Thyroid gland (tissue), 4 donors: Measurements from ENCODE around the gene RSPH9.

Experiments used
- POLR2A ChIP-seq, 2 donors: fragments of 450-650 bp; IDR thresholded peaks; one replicate each; pipeline ENCODE4 v1.6.1; 2017; ENCODE audit warnings: antibody characterized with exemption in 2 of 2, mild to moderate bottlenecking in 2 of 2, moderate library complexity in 1 of 2
- TF ChIP-seq, protein P1 (sequence below), 6 experiments: fragments of 200-600 bp in 3 of 6; fragments of 450-650 bp in 3 of 6; sonication (generic) in 3 of 6; IDR thresholded peaks; one replicate each; pipeline ENCODE4 v1.5.1; 2016 to 2019; ENCODE audit warnings: antibody characterized with exemption in 6 of 6, mild to moderate bottlenecking in 2 of 6, inconsistent platforms in 1 of 6, moderate library complexity in 1 of 6

GRCh38 chr6:43673444-43674084 is 28.7 kb downstream of the RSPH9 start:
- TF ChIP-seq, protein P1, sequence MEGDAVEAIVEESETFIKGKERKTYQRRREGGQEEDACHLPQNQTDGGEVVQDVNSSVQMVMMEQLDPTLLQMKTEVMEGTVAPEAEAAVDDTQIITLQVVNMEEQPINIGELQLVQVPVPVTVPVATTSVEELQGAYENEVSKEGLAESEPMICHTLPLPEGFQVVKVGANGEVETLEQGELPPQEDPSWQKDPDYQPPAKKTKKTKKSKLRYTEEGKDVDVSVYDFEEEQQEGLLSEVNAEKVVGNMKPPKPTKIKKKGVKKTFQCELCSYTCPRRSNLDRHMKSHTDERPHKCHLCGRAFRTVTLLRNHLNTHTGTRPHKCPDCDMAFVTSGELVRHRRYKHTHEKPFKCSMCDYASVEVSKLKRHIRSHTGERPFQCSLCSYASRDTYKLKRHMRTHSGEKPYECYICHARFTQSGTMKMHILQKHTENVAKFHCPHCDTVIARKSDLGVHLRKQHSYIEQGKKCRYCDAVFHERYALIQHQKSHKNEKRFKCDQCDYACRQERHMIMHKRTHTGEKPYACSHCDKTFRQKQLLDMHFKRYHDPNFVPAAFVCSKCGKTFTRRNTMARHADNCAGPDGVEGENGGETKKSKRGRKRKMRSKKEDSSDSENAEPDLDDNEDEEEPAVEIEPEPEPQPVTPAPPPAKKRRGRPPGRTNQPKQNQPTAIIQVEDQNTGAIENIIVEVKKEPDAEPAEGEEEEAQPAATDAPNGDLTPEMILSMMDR (IDR thresholded peaks at IDR 0.05), result no peak
- TF ChIP-seq POLR2A (IDR thresholded peaks at IDR 0.05), result no peak
